Frontal cortex (tissue), 4 donors: ENCODE data around the gene YJU2. TPM values are rescaled to one million over a fixed set of nuclear protein-coding genes. Genes with fewer than 3 reads are reported as not detected.
"Not testable (repeated sequence)": the region's sequence is repeated elsewhere in the genome, so short reads cannot be mapped to it uniquely, and the experiment has no call there.

ENCODE experiments used
- DNase-seq, 2 donors: peaks; one replicate each; pipeline ENCODE4 v3.0.0; 2012; ENCODE audit warnings: low spot score in 2 of 2
- FAIRE-seq: peaks from 2 replicates; lab custom pipeline; 2012; peaks lifted over from hg19 to GRCh38; lab: Jason Lieb, UNC
- total RNA-seq: library from RNA; depleted of rRNA; stranded (reverse); fragments of >200 nt; gene quantifications from one replicate; pipeline ENCODE4 v1.2.3, GENCODE V29; 2014
- donor health status: control.
- donor health status: control.
- donor health status: control.

Gene YJU2
- total RNA-seq, 1 donor from 2014 or later, result 17.9 TPM

DNA sequence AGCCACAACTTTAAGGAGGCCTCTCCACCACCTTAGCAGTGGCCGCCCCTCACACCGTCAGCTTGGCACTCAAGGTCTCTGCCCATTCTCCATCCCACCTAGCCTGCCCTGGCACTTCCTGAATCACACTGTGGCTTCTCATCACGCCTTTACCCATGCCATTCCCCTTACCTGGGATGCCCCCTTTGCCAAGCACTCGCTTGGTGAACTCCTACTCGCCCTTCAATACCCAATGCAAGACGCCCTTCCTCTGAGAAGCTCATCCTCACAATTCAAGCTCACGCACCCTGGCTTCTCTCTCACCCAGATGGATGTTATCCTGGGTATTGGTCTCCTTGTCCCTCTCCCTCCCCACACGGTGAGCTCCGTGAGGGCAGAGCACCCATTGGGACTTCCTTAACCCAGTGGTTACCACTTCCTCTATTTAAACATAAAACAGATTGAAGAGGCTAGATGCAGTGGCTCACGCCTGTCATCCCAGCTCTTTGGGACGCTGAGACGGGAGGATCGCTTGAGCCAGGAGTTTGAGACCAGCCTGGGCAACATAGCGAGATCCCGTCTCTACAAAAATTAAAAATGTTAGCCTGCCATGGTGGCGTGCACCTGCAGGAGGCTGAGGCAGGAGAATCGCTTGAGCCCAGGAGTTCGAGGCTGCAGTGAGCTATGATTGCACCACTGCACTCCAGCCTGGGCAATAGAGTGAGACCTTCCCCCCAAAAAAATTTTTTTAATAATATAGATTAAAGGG is 19.5 kb downstream of the YJU2 start:
- DNase-seq (no peak), FAIRE-seq (no peak)

DNA sequence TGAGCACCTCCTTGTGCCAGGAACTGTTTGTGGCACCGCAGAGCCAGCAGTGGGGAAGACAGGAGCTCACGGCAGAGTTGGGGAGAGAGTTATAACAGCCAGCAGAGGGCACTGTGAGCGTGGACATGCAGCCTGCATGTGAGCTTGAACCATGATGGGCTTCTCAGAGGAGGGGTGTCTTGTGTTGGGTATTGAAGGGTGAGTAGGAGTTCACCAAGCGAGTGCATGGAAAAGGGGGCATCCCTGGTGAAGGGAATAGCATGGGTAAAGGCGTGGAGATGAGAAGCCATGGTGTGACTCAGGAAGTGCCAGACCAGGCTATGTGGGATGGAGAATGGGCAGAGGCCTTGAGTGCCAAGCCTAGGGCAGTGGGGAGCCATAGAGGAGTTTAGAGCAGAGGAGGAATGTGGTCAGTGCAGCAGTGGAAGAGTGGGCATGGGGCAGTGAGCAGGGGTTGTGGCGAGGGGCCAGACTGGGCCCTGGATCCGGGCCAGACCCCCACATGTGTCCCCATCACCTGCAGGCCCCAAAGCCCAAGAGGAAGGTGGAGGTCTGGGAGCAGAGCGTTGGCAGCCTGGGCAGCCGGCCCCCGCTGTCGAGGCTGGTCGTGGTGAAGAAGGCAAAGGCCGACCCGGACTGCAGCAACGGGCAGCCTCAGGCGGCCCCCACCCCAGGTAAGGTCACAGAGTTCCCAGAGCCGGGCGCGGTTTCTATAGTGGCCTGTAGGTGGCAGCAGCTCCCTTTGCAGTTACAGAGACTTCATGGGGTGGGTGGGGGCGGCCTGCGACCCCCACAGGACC is 20.4 kb downstream of the YJU2 start:
- no peak for FAIRE-seq
- peak in 1 of 2 donors; percentile 66 for DNase-seq

DNA sequence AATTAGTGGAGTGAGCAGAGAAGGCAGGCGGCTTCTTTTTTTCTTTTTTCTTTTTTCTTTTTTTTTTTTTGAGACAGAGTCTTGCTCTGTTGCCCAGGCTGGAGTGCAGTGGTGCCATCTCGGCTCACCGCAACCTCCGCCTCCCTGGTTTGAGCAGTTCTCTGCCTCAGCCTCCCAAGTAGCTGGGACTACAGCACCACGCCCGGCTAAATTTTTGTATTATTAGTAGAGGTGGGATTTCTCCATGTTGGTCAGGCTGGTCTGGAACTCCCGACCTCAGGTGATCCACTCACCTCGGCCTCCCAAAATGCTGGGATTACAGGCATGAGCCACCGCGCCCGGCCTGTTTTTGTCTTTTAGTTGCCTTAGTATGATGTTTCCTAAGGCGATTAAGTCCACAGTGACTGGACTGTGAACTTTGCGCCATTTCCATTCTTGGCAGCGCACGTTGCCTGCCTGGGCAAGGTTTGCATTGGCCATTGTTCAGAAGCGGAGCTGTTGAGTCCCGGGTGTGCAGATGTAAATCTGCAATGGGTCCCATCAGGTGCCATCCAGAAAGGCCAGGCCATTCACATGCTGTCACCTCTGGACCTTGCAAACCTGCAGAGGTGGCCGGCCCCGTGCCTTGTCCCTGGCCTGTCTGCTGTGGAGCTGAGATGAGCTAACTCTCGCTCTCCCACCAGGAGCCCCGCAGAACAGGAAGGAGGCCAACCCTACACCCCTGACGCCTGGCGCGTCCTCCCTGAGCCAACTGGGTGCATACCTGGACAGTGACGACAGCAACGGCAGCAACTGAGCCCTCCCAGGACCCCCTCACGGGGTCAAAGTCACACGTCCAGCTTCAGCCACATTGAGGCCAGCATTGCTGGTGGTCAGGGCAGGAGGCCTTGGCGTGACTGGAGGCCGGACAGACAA is 21.3 kb downstream of the YJU2 start:
- no peak for FAIRE-seq
- no peak for DNase-seq

DNA sequence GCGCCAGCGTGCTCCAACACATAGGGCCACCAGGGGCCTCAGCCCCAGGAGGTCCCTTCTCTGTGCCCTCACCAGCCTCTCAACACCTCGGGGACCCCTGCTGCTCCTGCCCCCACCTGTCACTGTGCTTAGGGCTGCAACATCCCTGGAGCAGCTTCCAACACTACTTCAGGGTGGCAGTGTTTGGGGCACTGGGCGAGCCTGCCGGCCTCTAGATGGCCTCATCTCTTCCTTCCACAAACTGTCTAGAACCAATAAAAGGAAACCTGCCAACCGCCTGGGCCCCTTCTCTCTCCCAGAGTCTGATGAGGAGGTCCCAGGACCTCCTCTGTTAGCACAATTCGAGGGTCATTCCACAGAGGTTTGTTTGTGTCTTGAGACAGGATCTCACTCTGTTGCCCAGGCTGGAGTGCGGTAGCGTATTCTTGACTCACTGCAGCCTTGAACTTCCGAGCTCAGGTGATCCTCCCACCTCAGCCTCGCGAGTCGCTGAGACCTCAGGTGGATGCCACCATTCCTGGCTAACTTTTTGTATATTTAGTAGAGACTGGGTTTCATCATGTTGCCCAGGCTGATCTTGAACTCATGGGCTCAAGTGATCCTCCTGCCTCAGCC is 22.0 kb downstream of the YJU2 start:
- DNase-seq, result no peak
- no peak for FAIRE-seq

DNA sequence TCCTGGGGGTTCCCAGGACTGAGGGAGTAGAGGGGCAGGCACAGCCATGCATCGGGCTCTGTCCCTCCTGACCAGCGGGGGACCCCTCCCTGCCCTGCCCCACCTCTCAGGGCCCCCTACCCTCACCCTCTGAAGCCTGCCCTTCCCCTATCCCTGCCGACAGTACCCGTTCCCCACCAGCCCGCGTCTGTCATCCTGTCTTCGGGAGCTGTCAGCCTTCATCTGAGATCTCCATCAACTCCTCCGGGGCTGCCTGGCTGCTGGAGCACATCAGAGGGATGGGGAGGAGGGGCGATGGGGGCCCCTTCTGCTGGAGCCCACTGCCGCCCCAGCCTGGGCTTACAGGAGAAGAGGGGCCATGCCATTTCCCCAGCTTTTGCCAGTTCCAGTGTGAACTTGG is 26.0 kb downstream of the YJU2 start:
- DNase-seq, result no peak
- FAIRE-seq, result no peak

DNA sequence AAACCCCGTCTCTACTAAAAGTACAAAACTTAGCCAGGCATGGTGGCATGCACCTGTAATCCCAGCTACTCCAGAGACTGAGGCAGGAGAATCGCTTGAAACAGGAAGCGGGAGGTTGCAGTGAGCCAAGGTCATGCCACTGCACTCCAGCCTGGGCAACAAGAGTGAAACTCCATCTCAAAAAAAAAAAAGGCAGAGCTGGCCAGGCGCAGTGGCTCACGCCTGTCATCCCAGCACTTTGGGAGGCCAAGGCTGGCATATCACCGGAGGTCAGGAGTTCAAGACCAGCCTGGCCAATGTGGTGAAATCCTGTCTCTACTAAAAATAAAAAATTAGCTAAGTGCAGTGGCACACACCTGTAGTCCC is 27.4 kb downstream of the YJU2 start:
- not testable (repeated sequence) for DNase-seq, FAIRE-seq

DNA sequence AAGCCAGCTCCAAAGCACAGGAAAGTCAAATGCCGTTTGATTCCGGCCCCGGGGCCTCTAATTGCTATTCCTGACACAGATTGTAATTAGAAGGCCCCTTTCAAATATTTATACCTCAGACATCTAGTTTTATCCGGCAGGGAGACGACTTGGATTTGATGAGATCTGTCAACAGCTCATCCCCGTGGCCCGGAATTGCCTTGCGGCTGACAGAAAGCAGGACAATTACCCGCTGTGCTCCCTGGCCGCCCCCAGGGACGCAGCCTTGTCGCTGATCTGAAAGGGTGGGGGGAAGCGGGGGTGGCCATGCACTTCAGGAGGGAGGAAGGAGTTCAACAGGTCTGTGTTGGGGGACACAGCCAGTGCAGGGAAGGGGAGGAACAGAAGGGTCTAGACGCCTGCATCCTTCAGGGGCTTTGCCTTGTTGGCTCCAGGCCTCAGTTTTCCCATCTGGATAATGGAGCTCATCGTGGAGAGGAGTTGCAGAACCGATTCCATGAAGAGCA is 30.4 kb downstream of the YJU2 start:
- no peak for FAIRE-seq
- no peak for DNase-seq

DNA sequence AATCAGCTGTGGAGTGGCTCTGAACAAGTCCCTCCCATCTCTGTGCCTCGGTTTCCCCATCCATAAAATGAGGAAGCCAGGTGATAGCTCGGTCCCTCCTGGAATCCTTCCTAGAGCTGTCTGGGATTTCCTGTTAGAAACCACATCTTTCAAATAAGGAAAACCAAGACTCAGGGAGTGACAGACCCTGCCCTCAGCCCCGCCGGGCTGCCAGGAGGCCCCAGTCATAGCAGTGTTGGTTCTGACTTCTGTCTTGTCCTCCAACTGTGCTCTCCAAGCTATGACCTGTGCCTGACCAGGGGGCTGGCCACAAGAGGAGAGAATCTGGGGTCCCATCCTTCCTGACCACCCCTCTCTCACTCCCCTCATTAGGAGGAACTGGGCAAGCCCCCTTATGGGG is 31.1 kb downstream of the YJU2 start:
- no peak for DNase-seq

DNA sequence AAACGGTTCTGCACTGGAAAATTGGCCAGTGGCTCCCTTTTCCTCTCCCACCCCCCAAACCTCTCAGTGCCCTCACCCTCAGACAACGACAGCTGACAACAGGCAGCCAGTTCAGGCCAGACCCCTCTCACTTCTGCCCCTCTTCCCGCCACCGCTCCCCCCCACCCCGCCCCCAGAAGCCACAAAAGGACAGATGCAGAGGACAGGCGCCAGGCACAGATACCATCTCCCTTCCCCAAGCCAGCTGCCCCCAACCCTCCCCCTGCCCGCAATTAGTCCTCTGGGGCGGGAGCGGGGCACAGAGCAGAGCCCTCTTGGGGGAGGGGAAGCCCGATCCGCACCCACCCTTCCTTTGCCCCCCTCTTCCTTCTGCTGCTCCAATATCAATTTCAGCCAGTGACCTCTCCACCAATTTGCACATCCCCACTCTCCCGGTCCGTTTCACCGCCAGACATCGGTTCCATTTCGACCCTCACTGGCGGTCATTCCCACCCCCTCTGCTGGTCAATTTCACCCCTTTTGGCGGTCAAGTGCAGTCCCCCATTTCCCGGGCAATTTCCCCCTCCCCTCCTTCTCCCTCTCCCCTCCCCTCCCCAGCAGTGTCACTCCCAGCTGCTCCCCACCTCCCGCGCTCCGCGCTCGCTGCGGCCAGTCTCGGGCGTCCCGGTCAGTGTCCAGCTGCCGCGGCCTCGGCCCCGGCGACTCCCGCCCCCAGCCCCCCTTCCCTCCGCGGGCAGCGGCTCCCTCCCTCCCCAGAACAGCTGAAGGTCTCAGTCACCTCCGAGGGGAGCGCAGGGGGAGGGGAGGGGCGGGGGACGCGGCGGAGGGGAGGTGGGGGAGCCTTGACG is 31.8 kb downstream of the YJU2 start, which contains the start of gene SHD:
Gene SHD (plus strand): TSS at position 848 of the 848 bp plus-strand sequence. CDS start 798 bp downstream, outside the sequence.
- DNase-seq (peak; percentile 57 to 65), FAIRE-seq (no peak)

More for the DNA sequence above, 31.1 kb downstream of the YJU2 start:
- no peak for FAIRE-seq

DNA sequence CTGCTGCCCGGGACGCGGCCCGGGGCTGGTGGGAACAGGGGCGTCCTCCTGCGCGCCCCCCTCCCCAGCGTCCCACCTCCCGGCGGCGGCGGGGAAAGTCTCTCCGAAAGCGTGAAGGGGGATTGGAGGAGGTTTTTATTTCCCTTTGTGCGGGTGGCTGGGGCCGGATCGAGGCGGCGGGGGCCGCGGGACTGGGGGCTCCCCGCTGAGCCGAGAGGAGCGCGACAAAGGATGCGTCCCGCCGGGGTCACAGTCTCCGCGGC is 32.3 kb downstream of the YJU2 start:
- FAIRE-seq (no peak), DNase-seq (no peak)

DNA sequence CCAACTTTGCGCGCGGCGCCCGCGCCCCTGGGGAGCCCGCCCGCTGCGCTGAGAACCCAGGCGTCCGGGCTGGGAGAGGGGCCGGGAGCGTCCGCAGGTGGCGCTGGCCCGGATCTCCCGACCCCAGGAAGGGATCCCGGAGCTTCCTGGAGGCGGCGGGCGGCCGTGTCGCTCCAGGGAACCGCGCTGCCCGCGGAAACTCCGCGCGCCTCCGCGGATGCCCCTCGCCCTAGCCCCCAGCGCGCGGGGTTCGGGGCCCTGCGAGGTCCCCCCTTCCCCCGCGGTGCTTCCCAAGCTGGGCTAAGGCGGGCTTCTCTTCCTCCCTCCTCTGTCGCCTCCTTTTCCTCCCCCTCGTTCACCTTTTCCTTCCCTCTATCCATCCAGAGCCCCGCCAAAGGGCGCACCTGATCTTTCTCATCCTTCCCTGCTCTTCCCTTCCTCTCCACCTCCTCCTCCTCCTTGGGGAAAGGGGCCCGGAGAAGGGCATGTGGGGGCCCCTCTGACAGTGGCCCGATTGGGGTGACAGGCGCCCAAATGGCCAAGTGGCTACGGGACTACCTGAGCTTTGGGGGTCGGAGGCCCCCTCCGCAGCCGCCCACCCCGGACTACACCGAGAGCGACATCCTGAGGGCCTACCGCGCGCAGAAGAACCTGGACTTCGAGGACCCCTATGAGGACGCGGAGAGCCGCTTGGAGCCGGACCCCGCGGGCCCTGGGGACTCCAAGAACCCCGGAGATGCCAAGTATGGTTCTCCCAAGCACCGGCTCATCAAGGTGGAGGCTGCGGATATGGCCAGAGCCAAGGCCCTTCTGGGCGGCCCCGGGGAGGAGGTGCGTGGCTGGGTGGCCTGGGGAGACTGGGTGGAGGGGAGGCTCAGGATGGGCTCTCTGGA is 32.9 kb downstream of the YJU2 start:
- no peak for FAIRE-seq
- DNase-seq, result no peak

DNA sequence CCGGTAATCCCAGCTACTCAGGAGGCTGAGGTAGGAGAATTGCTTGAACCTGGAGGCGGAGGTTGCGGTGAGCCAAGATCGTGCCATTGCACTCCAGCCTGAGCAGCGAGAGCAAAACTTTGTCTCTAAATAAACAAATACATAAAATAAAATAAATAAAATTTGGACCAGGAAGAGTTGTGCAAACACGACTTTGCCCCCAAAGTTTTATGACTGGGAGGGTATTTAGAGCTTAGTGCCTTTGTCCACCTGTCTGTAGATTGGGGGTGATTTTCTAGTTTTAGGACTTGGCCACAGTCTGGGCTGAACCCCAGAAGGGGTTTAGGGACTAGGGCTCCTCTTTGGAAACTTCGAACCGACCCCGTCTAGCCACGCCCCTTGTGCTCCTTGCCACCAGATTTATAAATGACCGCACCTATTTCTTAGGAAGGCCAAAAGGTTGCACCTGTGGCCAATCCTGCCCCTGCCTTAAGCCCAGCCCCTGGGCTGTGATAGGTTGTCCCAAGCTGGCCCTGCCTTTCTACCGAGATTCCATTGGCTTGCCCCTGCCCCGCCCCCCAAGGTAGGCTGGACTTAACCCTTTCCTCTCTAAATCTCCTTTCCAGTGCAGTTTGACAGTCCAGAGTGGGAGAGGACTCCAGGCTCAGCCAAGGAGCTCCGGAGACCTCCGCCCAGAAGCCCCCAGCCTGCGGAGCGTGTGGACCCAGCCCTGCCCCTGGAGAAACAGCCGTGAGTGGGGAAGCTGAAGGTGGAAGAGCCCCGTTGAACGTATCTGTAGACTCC is 37.5 kb downstream of the YJU2 start:
- DNase-seq (no peak), FAIRE-seq (no peak)

DNA sequence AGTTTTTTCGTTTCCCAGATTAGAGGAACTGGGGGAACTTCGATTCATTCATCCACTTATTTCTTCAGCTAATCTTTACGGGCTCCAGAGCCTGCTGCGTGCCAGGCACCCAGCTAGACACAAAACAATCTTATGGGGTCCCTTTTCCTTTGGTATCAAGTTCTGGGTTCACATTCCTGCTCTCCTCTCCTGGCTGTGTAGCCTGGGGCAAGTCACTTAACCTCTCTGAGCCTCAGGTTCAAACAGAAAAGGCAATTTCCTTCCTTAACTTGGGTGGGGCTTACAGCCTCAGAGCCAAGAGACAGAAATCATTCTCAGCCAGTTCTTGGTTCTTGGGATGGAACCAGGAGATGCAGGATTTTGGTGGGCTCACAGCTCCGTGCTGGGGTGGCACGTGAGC is 38.1 kb downstream of the YJU2 start:
- FAIRE-seq (no peak), DNase-seq (no peak)

DNA sequence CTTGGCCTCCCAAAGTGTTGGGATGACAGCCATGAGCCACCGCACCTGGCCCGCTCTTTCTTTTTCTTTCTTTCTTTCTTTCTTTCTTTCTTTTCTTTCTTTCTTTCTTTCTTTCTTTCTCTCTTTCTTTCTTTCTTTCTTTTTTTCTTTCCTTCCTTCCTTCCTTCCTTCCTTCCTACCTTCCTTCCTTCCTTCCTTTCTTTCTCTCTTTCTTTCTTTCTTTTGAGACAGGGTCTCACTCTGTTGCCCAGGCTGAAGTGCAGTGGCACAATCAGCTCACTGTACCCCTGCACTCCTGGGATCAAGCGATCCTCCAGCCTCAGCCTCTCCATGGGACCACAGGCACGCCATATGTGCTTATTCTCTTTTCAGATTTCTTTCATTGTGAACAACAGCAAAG is 39.3 kb downstream of the YJU2 start:
- not testable (repeated sequence) for FAIRE-seq, DNase-seq

DNA sequence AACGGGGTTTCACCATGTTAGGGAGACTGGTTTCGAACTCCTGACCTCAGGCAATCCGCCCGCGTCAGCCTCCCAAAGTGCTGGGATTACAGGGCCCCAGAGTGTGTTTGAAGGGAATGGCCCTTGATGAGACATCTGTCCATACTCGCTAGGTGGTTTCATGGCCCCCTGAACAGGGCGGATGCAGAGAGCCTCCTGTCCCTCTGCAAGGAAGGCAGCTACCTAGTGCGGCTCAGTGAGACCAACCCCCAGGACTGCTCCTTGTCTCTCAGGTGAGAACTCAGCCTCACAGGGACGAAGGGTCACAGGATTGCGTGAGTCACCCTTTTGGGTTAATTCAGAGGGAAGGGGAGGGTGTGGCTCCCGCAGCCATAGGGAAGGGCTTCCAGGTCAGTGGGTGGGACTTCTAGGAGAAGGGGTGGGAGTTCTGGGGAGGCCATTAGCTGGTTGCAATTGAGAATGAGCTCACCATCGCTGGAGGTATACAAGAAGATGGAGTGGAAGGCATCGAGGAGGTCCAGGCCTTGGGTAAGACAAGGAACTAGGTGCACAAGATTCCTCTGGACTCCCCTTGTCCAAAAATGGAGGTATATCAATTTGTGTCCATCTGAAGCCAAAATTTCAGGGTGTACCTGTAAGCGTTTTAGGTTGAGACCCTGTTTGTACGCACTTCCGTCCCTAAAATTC is 41.4 kb downstream of the YJU2 start:
- FAIRE-seq, result no peak

DNA sequence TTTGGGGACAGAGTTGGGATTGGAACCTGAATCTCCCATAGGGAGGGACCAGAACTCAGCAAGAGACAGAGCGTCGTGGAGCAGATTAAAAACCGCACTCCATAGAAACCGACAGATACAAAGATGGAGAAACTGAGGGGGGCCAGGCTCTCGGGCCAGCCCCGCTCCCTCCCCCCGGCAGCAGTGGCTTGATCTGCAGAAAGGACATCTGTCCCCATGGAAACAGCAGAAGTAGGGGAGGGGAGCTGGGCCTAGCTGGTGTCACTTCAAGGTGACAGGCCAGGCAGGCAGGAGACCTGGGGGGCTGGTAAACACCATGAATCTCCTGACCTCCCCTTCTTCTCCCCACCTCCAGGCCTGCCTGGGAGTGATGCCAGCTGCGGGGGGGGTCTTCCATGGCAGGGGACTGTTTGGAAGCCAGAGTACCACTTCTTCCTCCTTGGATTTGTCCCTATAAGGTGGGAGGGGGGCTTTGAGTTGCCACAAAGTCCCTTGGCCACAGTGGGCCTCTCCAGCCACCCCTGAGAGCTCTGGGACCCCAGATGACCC is 44.4 kb downstream of the YJU2 start:
- no peak for FAIRE-seq
- no peak for DNase-seq

More for the DNA sequence above, 41.4 kb downstream of the YJU2 start:
- no peak for DNase-seq
